Keratinocyte (primary cell): ENCODE measurements around the gene TBL1XR1. TPM values are rescaled to one million over a fixed set of nuclear protein-coding genes. Genes with fewer than 3 reads are reported as not detected.

Experiments used
- DNase-seq: peaks from one replicate; pipeline ENCODE4 v3.0.0-alpha.2; 2011; ENCODE audit warnings: low read depth, missing footprints, low spot score
- FAIRE-seq: peaks from 2 replicates; lab custom pipeline; 2011; peaks lifted over from hg19 to GRCh38; lab: Jason Lieb, UNC
- H2AFZ ChIP-seq: 2 replicates; pipeline ENCODE4 v1.6.0; 2012; ENCODE audit warnings: low read length, control low read depth, inconsistent platforms; ENCODE audit not compliant: control insufficient read depth
- H3K27ac ChIP-seq: 2 replicates; pipeline ENCODE4 v1.5.1; 2011; ENCODE audit warnings: low read length; ENCODE audit not compliant: control insufficient read depth, insufficient read depth
- H3K27me3 ChIP-seq: 3 replicates; pipeline ENCODE4 v1.6.0; 2011; ENCODE audit warnings: low read length; ENCODE audit not compliant: control insufficient read depth, insufficient read depth; ENCODE audit errors: extremely low read depth
- H3K36me3 ChIP-seq, 2 experiments: 2 replicates in 1 of 2; 3 replicates in 1 of 2; pipeline ENCODE4 v1.5.1; 2011; ENCODE audit warnings: low read length in 2 of 2, mild to moderate bottlenecking in 1 of 2; ENCODE audit not compliant: control insufficient read depth in 2 of 2, insufficient read depth in 2 of 2; ENCODE audit errors: extremely low read depth in 1 of 2
- H3K4me1 ChIP-seq: 3 replicates; pipeline ENCODE4 v1.5.1; 2011; ENCODE audit warnings: low read length; ENCODE audit not compliant: control insufficient read depth, insufficient read depth; ENCODE audit errors: extremely low read depth
- H3K4me2 ChIP-seq: 3 replicates; pipeline ENCODE4 v1.6.0; 2011; ENCODE audit warnings: low read depth, low read length; ENCODE audit not compliant: control insufficient read depth, insufficient read depth; ENCODE audit errors: extremely low read depth
- H3K4me3 ChIP-seq, 3 experiments: fragments of 200-600 bp in 1 of 3; sonication (generic) in 1 of 3; 2 replicates in 2 of 3; 3 replicates in 1 of 3; pipeline ENCODE4 v1.5.1; 2011 to 2016; ENCODE audit warnings: low read length in 3 of 3, mild to moderate bottlenecking in 3 of 3, control low read depth in 2 of 3, inconsistent platforms in 1 of 3, low read depth in 1 of 3, mixed read lengths in 1 of 3, mixed run types in 1 of 3, moderate library complexity in 1 of 3; ENCODE audit not compliant: control insufficient read depth in 2 of 3, insufficient read depth in 2 of 3; ENCODE audit errors: extremely low read depth in 1 of 3
- H3K79me2 ChIP-seq: 2 replicates; pipeline ENCODE4 v1.6.0; 2012; ENCODE audit warnings: low read length; ENCODE audit not compliant: control insufficient read depth, insufficient read depth
- H3K9ac ChIP-seq: 3 replicates; pipeline ENCODE4 v1.6.0; 2011; ENCODE audit warnings: low read length; ENCODE audit not compliant: control insufficient read depth, insufficient read depth; ENCODE audit errors: extremely low read depth
- H3K9me1 ChIP-seq: 3 replicates; pipeline ENCODE4 v1.6.0; 2011; ENCODE audit warnings: low read length; ENCODE audit not compliant: control insufficient read depth, insufficient read depth; ENCODE audit errors: extremely low read depth
- H3K9me3 ChIP-seq: 2 replicates; pipeline ENCODE4 v1.5.1; 2012; ENCODE audit warnings: low read depth, low read length; ENCODE audit not compliant: control insufficient read depth
- H4K20me1 ChIP-seq: 3 replicates; pipeline ENCODE4 v1.6.0; 2011; ENCODE audit warnings: low read length; ENCODE audit not compliant: control insufficient read depth, insufficient read depth; ENCODE audit errors: extremely low read depth
- EZH2 ChIP-seq: IDR thresholded peaks from one replicate; pipeline ENCODE4 v1.6.1; 2012; ENCODE audit warnings: inconsistent platforms, mild to moderate bottlenecking, low read length, moderate library complexity
- dilution Hi-C: fragments of 300-500 bp; cut with MboI; formaldehyde crosslinking; loops from one replicate; pipeline ENCODE4 v1.7.0; 2020; ENCODE audit warnings: low sequenced_read_pairs; ENCODE audit not compliant: extremely low pct_ligation_motif_present
- polyA plus RNA-seq, 5 experiments: library from polyadenylated mRNA; depleted of rRNA in 3 of 5; stranded (reverse) in 3 of 5; stranded (forward) in 1 of 5; unstranded in 1 of 5; fragments of >200 nt; gene quantifications; 1 replicate in 1 of 5; 2 replicates in 3 of 5; 3 replicates in 1 of 5; pipeline versions ENCODE4 v1.2.1 to v1.2.3, GENCODE V29; 2011 to 2012; ENCODE audit warnings: missing spikeins in 2 of 5, low read depth in 1 of 5, low replicate concordance in 1 of 5
- TF ChIP-seq, protein P1 (sequence below), 3 experiments: IDR thresholded peaks in 1 of 3; conservative IDR thresholded peaks in 1 of 3; optimal IDR thresholded peaks in 1 of 3; 2 replicates in 2 of 3; 3 replicates in 1 of 3; pipeline versions ENCODE3 to v1.5.1; 2011; ENCODE audit warnings: low read length in 3 of 3, mild to moderate bottlenecking in 3 of 3, moderate library complexity in 2 of 3, control low read depth in 1 of 3, inconsistent platforms in 1 of 3; ENCODE audit not compliant: insufficient read depth in 2 of 3; ENCODE audit errors: extremely low read depth in 1 of 3

TBL1XR1 gene
- polyA plus RNA-seq, 1 donor (not counting 4 experiments of a cell fraction or from before 2014, with no cell fraction given) = 169 TPM

DNA sequence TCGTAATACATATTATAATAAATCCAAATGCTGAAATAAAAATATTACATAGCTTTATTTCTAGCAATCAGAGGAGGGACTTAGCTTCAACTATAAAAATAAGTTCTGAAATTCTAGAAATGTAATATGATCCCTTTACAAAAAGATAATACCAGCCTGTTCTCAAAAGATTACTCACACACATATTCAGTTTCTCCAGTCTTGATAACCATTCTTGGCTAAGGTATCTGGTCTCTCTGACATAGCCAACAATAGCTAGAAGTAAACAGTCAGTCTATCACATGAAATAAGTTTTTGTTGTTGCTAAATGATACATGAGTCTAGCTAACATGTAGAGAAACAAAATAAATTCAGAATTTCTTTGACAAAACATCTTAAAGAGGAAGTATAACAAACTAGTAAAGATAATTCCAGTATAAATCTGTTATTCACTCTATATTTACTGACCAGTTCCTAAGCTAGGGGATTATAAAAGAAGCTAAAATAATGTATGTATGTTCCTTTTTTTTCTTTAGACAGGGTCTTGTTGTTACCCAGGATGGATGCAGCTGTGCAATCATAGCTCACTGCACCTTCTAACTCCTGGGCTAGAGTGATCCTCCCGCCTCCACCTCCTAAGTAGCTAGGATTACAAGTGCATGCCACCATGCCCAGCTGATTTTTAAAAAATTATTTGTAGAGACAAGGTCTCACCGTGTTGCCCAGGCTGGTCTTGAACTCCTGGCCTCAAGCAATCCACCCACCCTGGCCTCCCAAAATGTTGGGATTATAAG is 170.6 kb downstream of the TBL1XR1 start:
- DNase-seq = no peak
- no peak for TF ChIP-seq EZH2
- TF ChIP-seq, protein P1, sequence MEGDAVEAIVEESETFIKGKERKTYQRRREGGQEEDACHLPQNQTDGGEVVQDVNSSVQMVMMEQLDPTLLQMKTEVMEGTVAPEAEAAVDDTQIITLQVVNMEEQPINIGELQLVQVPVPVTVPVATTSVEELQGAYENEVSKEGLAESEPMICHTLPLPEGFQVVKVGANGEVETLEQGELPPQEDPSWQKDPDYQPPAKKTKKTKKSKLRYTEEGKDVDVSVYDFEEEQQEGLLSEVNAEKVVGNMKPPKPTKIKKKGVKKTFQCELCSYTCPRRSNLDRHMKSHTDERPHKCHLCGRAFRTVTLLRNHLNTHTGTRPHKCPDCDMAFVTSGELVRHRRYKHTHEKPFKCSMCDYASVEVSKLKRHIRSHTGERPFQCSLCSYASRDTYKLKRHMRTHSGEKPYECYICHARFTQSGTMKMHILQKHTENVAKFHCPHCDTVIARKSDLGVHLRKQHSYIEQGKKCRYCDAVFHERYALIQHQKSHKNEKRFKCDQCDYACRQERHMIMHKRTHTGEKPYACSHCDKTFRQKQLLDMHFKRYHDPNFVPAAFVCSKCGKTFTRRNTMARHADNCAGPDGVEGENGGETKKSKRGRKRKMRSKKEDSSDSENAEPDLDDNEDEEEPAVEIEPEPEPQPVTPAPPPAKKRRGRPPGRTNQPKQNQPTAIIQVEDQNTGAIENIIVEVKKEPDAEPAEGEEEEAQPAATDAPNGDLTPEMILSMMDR (optimal IDR thresholded peaks at IDR 0.05 in 1 of 3, IDR thresholded peaks at IDR 0.05 in 1 of 3, conservative IDR thresholded peaks at IDR 0.05 in 1 of 3; ENCODE audit: extremely low read depth in 1 of 3, insufficient read depth in 2 of 3, low read length in 3 of 3) = no peak
- Histone ChIP-seq H3K9me3 (no peaks in the 10 kb centered on the region), H3K4me3 (no peak overlapping the region), H4K20me1 (no peaks in the 10 kb centered on the region), H3K4me2 (no peak overlapping the region), H3K9ac (no peak overlapping the region), H2AFZ (no peak overlapping the region), H3K79me2 (no peaks in the 10 kb centered on the region), H3K36me3 (peaks cover 0 to 6% of the 10 kb centered on the region in 2 experiments), H3K27me3 (no peaks in the 10 kb centered on the region), H3K4me1 (no peaks in the 10 kb centered on the region), H3K27ac (no peak overlapping the region), H3K9me1 (no peaks in the 10 kb centered on the region)
- dilution Hi-C loops = no loop called here
- FAIRE-seq = no peak

DNA sequence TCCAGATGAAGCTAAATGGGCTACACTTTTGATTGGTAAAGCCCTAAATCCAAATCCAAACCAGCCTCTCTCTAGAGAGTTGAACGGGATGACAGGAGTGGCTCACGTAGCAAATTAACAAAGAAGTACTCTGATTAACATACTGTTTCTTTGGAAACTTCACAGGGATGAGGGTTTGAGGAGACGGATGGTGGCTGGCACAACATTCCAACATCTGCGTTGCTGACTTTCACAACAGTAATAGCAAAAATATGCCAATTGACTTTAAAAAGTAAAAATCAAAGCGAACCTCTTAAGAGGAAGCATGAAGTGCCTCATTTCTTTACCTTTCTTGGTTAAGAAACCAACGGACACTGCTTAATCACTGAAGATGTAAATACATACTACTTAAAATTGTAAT is 181.4 kb downstream of the TBL1XR1 start:
- no peak overlapping the region for H3K27ac ChIP-seq

More for the DNA sequence above, 181.4 kb downstream of the TBL1XR1 start:
- H3K9me3 ChIP-seq = no peaks in the 10 kb centered on the region
- dilution Hi-C loops = no loop called here
- H3K4me3 ChIP-seq = no peak overlapping the region
- no peak overlapping the region for H2AFZ ChIP-seq
- H3K9ac ChIP-seq = no peak overlapping the region
- DNase-seq = no peak
- TF ChIP-seq, protein P1 (optimal IDR thresholded peaks at IDR 0.05 in 1 of 3, IDR thresholded peaks at IDR 0.05 in 1 of 3, conservative IDR thresholded peaks at IDR 0.05 in 1 of 3; ENCODE audit: extremely low read depth in 1 of 3, insufficient read depth in 2 of 3, low read length in 3 of 3) = no peak
- TF ChIP-seq EZH2 = no peak
- no peak for FAIRE-seq
- H3K36me3 ChIP-seq = peaks cover 2 to 12% of the 10 kb centered on the region in 2 experiments
- no peaks in the 10 kb centered on the region for H3K27me3 ChIP-seq
- H4K20me1 ChIP-seq = no peaks in the 10 kb centered on the region
- no peak overlapping the region for H3K4me2 ChIP-seq
- no peaks in the 10 kb centered on the region for H3K79me2 ChIP-seq
- H3K4me1 ChIP-seq = no peaks in the 10 kb centered on the region
- H3K9me1 ChIP-seq = no peaks in the 10 kb centered on the region
